Measurements from ENCODE around the gene SLIT3. TPM values are rescaled to one million over a fixed set of nuclear protein-coding genes. Genes with fewer than 3 reads are reported as not detected.

SLIT3 gene
- total RNA-seq, 2 experiments from 2014 or later: not detected

GRCh38 chr5:169161022-169161680, 139.8 kb downstream of the SLIT3 start:
- Histone ChIP-seq H3K27ac (ENCODE audit: low read depth in 1 of 2, low read length in 2 of 2) (no peak overlapping the region), H3K36me3 (ENCODE audit: insufficient read depth, low read length) (no peaks in the 10 kb centered on the region), H3K27me3 (ENCODE audit: control insufficient read depth in 1 of 2, insufficient read depth in 2 of 2, low read length in 2 of 2) (no peaks in the 10 kb centered on the region), H3K4me1 (ENCODE audit: insufficient read depth, low read length) (no peaks in the 10 kb centered on the region), H3K9me3 (ENCODE audit: control insufficient read depth in 1 of 2, insufficient read depth in 1 of 2, low read length in 2 of 2) (peaks cover 0 to 14% of the 10 kb centered on the region in 2 experiments), H3K4me3 (ENCODE audit: low read length) (no peak overlapping the region)
- intact Hi-C loops (cut with DNase I, micrococcal nuclease): no loop called here
- DNase-seq: no peak
- no peak for TF ChIP-seq CTCF (IDR thresholded peaks at IDR 0.05)
- peaks cover 4% of the 10 kb centered on the region for H3K27me3 Mint-ChIP-seq
- H3K4me1 Mint-ChIP-seq (ENCODE audit: low read depth): no peaks in the 10 kb centered on the region
- CTCF ChIA-PET: no interaction called here
- ATAC-seq (ENCODE audit: poor library complexity): no peak
- H3K27ac Mint-ChIP-seq: no peak overlapping the region
- H3K36me3 Mint-ChIP-seq (ENCODE audit: low read depth): no peaks in the 10 kb centered on the region
- H3K9me3 Mint-ChIP-seq: peaks cover 17% of the 10 kb centered on the region
- POLR2A ChIA-PET: no interaction called here
- H3K4me3 Mint-ChIP-seq: no peak overlapping the region

- TF ChIP-seq CTCF (IDR thresholded peaks at IDR 0.05): no peak
- Histone ChIP-seq H3K9me3 (ENCODE audit: control insufficient read depth in 1 of 2, insufficient read depth in 1 of 2, low read length in 2 of 2) (peaks cover 0 to 14% of the 10 kb centered on the region in 2 experiments), H3K27me3 (ENCODE audit: control insufficient read depth in 1 of 2, insufficient read depth in 2 of 2, low read length in 2 of 2) (no peaks in the 10 kb centered on the region), H3K36me3 (ENCODE audit: insufficient read depth, low read length) (no peaks in the 10 kb centered on the region), H3K4me1 (ENCODE audit: insufficient read depth, low read length) (no peaks in the 10 kb centered on the region), H3K4me3 (ENCODE audit: low read length) (no peak overlapping the region), H3K27ac (ENCODE audit: low read depth in 1 of 2, low read length in 2 of 2) (no peak overlapping the region)
- peaks cover 7% of the 10 kb centered on the region for H3K27me3 Mint-ChIP-seq
- no peaks in the 10 kb centered on the region for H3K36me3 Mint-ChIP-seq (ENCODE audit: low read depth)
- H3K9me3 Mint-ChIP-seq: peaks cover 17% of the 10 kb centered on the region
- H3K4me1 Mint-ChIP-seq (ENCODE audit: low read depth): no peaks in the 10 kb centered on the region
- POLR2A ChIA-PET: no interaction called here
- CTCF ChIA-PET: no interaction called here
- no peak overlapping the region for H3K4me3 Mint-ChIP-seq
- ATAC-seq (ENCODE audit: poor library complexity) (no peak), DNase-seq (no peak)
- intact Hi-C loops (cut with DNase I, micrococcal nuclease): no loop called here
- no peak overlapping the region for H3K27ac Mint-ChIP-seq
Observed at GRCh38 chr5:169160405-169160901, 140.5 kb downstream of the SLIT3 start.

- Mint-ChIP-seq H3K27me3 (peaks cover 10% of the 10 kb centered on the region), H3K4me3 (no peak overlapping the region), H3K9me3 (peaks cover 17% of the 10 kb centered on the region), H3K27ac (no peak overlapping the region), H3K36me3 (ENCODE audit: low read depth) (no peaks in the 10 kb centered on the region), H3K4me1 (ENCODE audit: low read depth) (no peaks in the 10 kb centered on the region)
- Histone ChIP-seq H3K27ac (ENCODE audit: low read depth in 1 of 2, low read length in 2 of 2) (no peak overlapping the region), H3K36me3 (ENCODE audit: insufficient read depth, low read length) (no peaks in the 10 kb centered on the region), H3K27me3 (ENCODE audit: control insufficient read depth in 1 of 2, insufficient read depth in 2 of 2, low read length in 2 of 2) (no peaks in the 10 kb centered on the region), H3K9me3 (ENCODE audit: control insufficient read depth in 1 of 2, insufficient read depth in 1 of 2, low read length in 2 of 2) (peaks cover 0 to 10% of the 10 kb centered on the region in 2 experiments), H3K4me3 (ENCODE audit: low read length) (no peak overlapping the region), H3K4me1 (ENCODE audit: insufficient read depth, low read length) (no peaks in the 10 kb centered on the region)
- intact Hi-C loops (cut with DNase I, micrococcal nuclease): no loop called here
- ChIA-PET CTCF (no interaction called here), POLR2A (no interaction called here)
- DNase-seq: no peak
- ATAC-seq (ENCODE audit: poor library complexity): no peak
- TF ChIP-seq CTCF (IDR thresholded peaks at IDR 0.05): no peak
Observed at GRCh38 chr5:169158764-169159163, 142.2 kb downstream of the SLIT3 start.
